Calu3 (cell line): ENCODE results near the gene OR13C5. TPM values are rescaled to one million over a fixed set of nuclear protein-coding genes. Genes with fewer than 3 reads are reported as not detected.
"Not testable (repeated sequence)": the region's sequence is repeated elsewhere in the genome, so short reads cannot be mapped to it uniquely, and the experiment has no call there.

ENCODE experiments used
- BruUV-seq: library from RNA; stranded (reverse); fragments of 400-500 nt; replicated peaks from 2 replicates; lab custom pipeline; 2021; lab: Mats Ljungman, UMichigan
- CTCF ChIA-PET: fragments of 300-600 bp; sonication (Branson Sonifier 250); formaldehyde crosslinking; loops from one replicate; lab custom pipeline; 2022; ENCODE audit warnings: antibody characterized with exemption; lab: Charles Lee
- DNase-seq: peaks from one replicate; pipeline ENCODE4 v3.0.0; 2022
- H3K27ac Mint-ChIP-seq: one replicate; pipeline ENCODE4 v1.8.0; 2022; ENCODE audit warnings: mixed read lengths; ENCODE audit not compliant: unreplicated experiment
- H3K27me3 Mint-ChIP-seq: one replicate; pipeline ENCODE4 v1.8.0; 2022; ENCODE audit warnings: mixed read lengths; ENCODE audit not compliant: unreplicated experiment
- H3K36me3 Mint-ChIP-seq: one replicate; pipeline ENCODE4 v1.8.0; 2022; ENCODE audit warnings: mild to moderate bottlenecking, moderate library complexity, mixed read lengths; ENCODE audit not compliant: insufficient read depth, unreplicated experiment
- H3K4me1 Mint-ChIP-seq: one replicate; pipeline ENCODE4 v1.8.0; 2022; ENCODE audit warnings: mild to moderate bottlenecking, low read depth, mixed read lengths; ENCODE audit not compliant: unreplicated experiment
- H3K4me3 Mint-ChIP-seq: one replicate; pipeline ENCODE4 v1.8.0; 2022; ENCODE audit warnings: mild to moderate bottlenecking, low read depth, moderate library complexity, mixed read lengths; ENCODE audit not compliant: unreplicated experiment
- H3K9me3 Mint-ChIP-seq: one replicate; pipeline ENCODE4 v1.8.0; 2022; ENCODE audit warnings: low read depth, mixed read lengths; ENCODE audit not compliant: unreplicated experiment
- CTCF ChIP-seq: fragments of 200-600 bp; IDR thresholded peaks from one replicate; pipeline ENCODE4 v1.8.0; 2022; ENCODE audit warnings: antibody characterized with exemption; ENCODE audit not compliant: unreplicated experiment
- intact Hi-C: fragments of 100-400 bp; cut with micrococcal nuclease; formaldehyde crosslinking; loops from one replicate; pipeline ENCODE4 v1.10.0; 2022; ENCODE audit not compliant: unreplicated experiment
- total RNA-seq: library from RNA; stranded (reverse); gene quantifications from 2 replicates; pipeline ENCODE4 v1.2.3, GENCODE V29; 2022

The OR13C5 gene
- total RNA-seq, 1 experiment from 2014 or later: not detected

DNA sequence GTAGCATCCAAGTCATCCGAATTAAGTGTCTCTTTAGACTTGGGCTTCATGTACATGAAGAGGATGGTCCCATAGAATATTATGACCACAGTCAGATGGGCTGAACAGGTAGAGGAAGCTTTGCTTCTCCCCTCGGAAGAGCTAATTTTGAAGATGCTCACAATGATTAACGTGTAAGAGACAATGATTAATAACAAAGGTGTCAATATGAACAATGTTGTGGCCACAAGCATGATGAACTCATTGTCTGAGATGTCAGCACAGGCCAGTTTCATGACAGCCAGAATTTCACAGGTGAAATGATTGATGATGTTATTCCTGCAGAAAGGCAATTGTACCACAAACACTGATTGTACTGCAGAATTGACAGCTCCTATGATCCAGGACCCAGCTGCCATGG is 5.6 kb upstream of the OR13C5 start:
- no peaks in the 10 kb centered on the region for H3K27me3 Mint-ChIP-seq
- H3K27ac Mint-ChIP-seq: no peak overlapping the region
- intact Hi-C loops: loop anchor here (10.0 kb wide), 1 partner anchor 140 kb away; the partner anchor contains the start of gene NIPSNAP3A
- DNase-seq: no peak
- BruUV-seq: no TSS peak
- no peak overlapping the region for H3K4me3 Mint-ChIP-seq
- TF ChIP-seq CTCF: no peak
- H3K4me1 Mint-ChIP-seq: no peaks in the 10 kb centered on the region
- no peaks in the 10 kb centered on the region for H3K36me3 Mint-ChIP-seq
- CTCF ChIA-PET: no interaction called here
- H3K9me3 Mint-ChIP-seq: no peaks in the 10 kb centered on the region

GRCh38 chr9:104598749-104599148 is 464 bp downstream of the OR13C5 start:
- H3K9me3 Mint-ChIP-seq, H3K4me3 Mint-ChIP-seq, H3K36me3 Mint-ChIP-seq, DNase-seq, H3K27ac Mint-ChIP-seq, intact Hi-C loops, H3K27me3 Mint-ChIP-seq, H3K4me1 Mint-ChIP-seq, CTCF ChIA-PET, BruUV-seq: not testable (repeated sequence)

GRCh38 chr9:104589626-104590025 is 9.6 kb downstream of the OR13C5 start:
- no peak overlapping the region for H3K4me3 Mint-ChIP-seq
- H3K9me3 Mint-ChIP-seq: no peaks in the 10 kb centered on the region
- H3K36me3 Mint-ChIP-seq: no peaks in the 10 kb centered on the region
- no peak overlapping the region for H3K27ac Mint-ChIP-seq
- H3K27me3 Mint-ChIP-seq: no peaks in the 10 kb centered on the region
- H3K4me1 Mint-ChIP-seq: no peaks in the 10 kb centered on the region
- no peak for TF ChIP-seq CTCF
- no peak for DNase-seq
- intact Hi-C loops: no loop called here
- BruUV-seq: no TSS peak
- CTCF ChIA-PET: no interaction called here

GRCh38 chr9:104586496-104587180 is 12.6 kb downstream of the OR13C5 start:
- no peaks in the 10 kb centered on the region for H3K9me3 Mint-ChIP-seq
- no peaks in the 10 kb centered on the region for H3K27me3 Mint-ChIP-seq
- H3K4me1 Mint-ChIP-seq: no peaks in the 10 kb centered on the region
- H3K36me3 Mint-ChIP-seq: no peaks in the 10 kb centered on the region
- intact Hi-C loops: no loop called here
- no peak overlapping the region for H3K27ac Mint-ChIP-seq
- no peak for TF ChIP-seq CTCF
- DNase-seq: no peak
- H3K4me3 Mint-ChIP-seq: no peak overlapping the region
- no TSS peak for BruUV-seq
- CTCF ChIA-PET: no interaction called here

- DNase-seq: no peak
- H3K27me3 Mint-ChIP-seq: no peaks in the 10 kb centered on the region
- H3K4me3 Mint-ChIP-seq: no peak overlapping the region
- no peak overlapping the region for H3K27ac Mint-ChIP-seq
- H3K4me1 Mint-ChIP-seq: no peaks in the 10 kb centered on the region
- H3K9me3 Mint-ChIP-seq: no peaks in the 10 kb centered on the region
- no TSS peak for BruUV-seq
- no peak for TF ChIP-seq CTCF
- no peaks in the 10 kb centered on the region for H3K36me3 Mint-ChIP-seq
- CTCF ChIA-PET: no interaction called here
- intact Hi-C loops: no loop called here
Observed at GRCh38 chr9:104580562-104580961, 18.7 kb downstream of the OR13C5 start.
